Right kidney (tissue), 1 donor: ENCODE results near the gene SRPX.

Experiments used
- DNase-seq: peaks from one replicate; pipeline ENCODE4 v3.0.0-alpha.2; 2016

SRPX gene

DNA sequence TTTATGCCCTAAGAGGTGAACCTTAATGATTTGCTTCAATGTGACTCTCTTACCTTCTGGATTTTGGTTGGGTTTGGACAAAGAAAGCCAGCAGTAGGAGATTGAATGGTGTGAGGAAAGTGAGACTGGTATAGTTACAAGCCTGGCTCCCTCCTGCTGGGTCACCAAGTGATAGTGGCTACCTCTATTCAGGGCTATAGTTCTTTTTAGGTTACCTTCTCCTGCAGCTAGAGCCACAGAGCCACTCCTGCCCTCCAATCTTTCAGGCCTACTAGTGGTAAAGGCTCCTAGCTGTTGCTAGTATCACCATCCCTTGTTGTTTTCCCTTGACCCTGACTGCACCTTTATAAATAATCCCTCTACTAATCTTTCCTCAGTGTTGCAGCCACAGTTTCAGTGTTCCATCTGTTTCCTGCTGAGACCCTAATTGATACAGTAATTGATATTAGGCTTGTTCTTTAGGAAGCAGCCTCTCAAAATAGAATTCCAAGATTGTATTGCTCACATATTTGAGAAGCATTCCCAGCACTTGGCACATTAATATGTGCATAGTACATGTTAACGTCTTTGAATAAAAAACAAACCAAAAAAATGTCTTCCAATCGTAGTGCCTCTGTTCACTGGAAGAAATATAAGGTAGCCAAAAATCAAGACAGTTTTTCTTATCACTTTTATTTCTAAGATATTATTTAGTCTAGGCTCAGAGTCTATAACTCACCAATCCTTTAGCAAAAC, 82.3 kb downstream of the SRPX start:
- DNase-seq: no peak

DNA sequence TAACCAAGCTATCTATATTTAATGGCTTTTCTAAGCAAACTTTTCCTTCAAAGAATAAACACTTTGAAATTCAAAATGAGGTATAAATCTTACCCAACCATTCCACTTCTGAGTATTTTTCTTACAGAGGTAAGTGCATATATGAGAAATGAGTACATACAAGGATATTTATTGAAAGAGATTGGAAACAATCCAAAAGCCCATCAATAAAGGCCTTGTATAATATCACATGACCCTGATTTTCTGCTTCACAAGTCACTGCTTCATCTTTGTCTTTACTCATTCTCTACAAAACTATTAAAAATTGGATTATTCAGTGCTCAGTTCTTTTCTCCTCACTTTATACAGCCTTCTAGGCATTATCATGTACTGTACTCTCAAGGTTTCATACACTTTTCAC, 91.3 kb downstream of the SRPX start:
- no peak for DNase-seq

DNA sequence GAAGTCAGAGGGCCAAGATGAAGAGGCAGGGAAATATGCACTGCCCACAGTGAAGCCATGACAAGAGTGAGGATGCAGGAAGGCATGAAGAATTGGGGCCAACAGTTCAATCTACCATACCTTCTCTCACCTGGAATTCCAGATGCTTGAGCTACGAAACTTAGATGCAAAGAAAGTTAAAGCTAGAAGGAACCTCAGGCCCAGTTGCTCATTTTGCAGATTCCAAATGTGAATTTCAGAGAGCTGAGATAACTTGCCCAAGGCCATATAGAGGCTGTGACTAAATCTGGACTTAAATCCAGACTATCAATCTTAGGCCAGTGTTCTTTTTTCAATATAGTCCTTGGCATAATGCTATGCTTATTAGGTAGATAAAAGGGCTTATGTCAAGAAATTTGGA, 92.7 kb downstream of the SRPX start:
- no peak for DNase-seq

DNA sequence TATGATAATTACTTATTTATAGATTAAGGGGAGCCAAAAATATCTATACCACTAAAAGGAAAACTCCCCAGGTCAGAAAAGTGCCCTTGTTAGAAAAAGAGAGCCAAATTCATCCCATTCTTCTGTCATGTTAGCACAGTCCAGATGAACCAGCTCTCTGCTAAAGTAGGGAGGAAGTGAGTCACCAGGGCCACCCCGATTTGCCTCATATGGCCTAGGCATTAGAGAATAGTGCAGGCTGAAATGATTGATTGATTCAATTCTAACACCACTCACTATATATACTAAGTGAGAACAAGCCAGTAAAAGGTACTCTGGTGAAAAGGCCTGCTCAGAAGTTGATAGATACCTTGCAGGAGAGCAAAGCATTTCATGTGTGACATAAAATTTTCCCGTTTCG, 94.5 kb downstream of the SRPX start:
- no peak for DNase-seq

DNA sequence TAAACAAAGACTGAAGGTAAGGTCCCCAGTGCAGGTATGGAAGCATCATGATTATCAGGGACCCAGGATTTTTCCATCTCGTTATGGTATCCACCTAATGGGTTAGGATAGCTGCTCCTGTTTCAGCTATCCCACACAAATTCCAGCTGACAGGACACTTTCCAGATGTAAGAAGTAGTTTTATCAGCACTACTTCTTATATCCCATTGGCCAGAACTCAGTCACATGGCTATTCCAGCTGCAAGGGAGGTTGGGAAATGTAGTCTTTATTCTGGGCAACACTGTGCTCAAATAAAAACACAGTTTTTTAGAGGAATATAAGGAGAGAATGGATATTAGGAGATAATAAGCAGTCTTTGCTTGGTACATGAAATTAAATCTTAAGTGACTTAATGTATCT, 96.7 kb downstream of the SRPX start:
- DNase-seq: no peak

DNA sequence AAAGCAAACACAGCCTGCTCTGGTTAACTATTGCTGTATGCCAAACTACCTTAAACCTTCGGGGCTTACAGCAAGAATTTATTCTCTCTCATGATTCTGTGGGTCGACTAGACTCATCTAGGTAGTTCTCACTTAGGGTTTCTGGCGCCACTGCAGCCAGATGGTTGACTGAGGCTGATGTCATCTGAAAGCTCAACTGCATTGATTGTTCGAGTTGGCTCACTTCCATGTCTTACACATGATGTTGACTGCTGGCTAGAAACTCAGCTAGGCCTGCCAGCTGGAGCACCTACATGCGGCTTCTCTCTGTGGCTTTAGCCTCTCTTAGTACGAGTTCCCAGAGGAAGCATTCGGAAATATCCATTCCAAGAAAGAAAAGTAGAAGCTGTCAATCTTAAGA, 103.2 kb downstream of the SRPX start:
- no peak for DNase-seq

DNA sequence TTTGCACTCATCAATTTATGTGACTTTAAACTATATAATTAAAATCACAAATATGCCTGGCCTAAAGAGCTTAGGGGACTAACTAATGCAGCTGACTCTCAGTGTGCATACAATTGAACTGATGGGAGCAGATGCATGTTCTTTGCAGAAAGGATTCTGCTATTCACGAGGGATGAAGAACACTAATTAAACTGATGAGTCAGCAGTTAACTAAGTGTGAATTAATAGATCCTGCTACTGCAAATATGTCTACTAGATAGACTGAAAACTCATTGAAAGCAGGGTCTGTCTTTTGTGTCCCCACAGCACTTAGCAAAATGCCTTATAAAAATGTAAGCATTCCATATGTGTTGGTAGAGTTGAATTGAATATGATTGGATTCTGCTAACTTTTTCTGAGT, 104.0 kb downstream of the SRPX start:
- DNase-seq: no peak

DNA sequence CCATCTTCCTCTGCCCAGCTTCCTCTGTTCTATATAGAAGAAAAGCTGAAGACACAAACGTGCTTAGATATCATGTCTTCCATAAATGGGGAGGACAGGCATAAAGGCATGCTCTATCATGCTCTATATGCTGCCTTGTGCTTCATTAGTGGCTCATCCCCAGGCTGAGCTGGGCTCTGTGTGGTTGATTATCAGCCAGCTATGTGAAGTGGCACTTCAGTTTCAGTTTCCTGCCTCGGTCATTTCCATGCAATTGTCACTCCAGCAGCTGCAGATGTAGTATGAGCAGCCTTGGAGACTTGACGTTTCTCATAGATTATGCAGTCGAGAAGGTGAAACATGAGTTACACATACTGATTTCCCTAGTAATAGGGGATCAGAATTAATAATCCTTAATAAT, 108.1 kb downstream of the SRPX start:
- no peak for DNase-seq

DNA sequence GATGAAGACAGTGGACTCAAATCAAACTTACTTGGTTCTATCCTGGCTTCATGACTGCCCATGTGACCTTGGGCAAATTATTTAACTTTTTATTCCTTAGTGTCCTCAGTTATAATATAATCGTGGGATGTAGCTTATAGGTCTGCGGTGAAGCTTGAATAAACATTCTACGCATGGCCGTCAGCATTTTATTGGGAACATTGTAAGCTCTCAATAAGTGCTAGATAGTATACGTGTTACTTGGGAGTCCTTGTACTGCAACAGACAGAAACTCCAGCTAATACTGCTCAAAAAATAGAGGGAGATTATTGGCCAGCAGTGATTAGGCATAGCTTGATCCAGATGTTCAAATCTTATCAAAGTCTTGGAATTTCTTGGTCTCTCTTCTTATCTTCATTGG, 109.5 kb downstream of the SRPX start:
- DNase-seq: no peak

DNA sequence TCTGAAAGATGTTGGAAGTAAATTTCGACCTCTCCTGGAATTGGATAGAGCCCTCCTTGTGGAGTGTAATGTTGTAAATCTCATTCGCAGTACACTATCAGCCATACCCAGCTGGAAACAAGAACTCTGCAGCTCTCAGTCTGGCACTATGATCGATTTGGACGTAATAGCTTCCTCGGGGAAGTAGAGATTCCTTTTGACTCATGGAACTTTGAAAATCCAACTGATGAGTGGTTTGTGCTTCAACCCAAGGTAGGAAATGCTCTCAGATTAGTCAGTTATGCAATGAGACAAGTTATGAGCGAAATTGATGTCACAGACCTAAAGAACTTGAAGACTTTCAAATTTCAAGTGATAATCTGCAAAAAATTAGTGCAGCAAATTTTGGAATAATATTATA, 110.4 kb downstream of the SRPX start:
- DNase-seq: no peak

DNA sequence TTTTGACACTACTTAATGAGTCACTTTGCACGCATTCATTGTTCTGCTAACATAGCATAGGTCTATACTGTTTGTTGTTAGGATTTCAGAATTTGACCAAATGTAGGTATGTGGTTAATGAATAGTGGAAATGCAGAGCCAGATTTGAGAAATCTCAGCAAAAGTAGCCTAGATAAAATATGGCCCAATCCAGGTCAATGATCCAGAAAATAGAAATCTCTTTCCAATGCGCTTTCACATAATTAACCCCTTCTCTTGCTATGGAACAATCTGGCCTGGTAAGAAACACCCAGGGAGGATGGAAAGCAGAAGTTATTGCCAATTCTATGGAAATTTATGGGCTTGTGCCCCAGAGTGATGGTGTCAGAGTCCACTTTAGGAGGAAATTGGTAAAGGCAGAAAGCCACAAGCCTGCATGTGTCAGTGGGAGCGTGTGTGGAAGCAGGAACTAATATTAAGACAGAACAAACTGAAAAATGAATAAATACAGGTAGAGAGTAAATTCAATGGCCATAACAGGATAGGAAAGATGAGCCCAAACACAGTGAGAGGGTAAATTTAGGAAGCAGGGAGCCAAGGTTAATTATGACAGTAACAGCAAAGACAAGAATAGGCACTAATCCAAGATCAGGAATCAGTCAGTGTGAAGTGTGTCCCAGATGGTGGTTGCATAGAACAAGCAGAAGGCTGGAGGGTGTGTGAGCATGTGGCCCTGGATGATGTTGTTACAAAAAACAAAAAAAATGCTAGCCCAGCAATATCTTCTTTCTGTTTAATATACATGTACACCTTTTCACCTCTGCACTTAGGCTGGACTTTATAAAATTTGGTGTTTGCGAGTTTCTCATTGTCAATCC, 111.4 kb downstream of the SRPX start:
- no peak for DNase-seq

DNA sequence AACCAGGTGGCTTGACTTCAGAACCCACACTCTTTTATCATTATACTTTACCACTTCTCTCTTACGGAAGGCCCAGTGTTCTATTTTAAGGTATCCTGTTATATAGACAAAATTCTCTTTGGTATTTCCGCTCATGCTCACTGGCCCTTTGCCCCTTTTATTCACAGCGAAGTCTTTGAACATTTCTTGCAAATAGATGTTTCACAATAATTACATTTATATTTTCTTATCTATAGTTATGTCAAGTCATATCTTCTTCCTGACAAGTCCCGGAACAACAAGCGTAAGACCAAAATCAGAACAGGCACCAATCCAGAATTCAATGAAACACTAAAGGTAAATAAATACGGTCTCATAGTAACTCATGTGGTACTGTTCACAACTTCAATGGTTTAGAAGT, 112.3 kb downstream of the SRPX start:
- DNase-seq: no peak

DNA sequence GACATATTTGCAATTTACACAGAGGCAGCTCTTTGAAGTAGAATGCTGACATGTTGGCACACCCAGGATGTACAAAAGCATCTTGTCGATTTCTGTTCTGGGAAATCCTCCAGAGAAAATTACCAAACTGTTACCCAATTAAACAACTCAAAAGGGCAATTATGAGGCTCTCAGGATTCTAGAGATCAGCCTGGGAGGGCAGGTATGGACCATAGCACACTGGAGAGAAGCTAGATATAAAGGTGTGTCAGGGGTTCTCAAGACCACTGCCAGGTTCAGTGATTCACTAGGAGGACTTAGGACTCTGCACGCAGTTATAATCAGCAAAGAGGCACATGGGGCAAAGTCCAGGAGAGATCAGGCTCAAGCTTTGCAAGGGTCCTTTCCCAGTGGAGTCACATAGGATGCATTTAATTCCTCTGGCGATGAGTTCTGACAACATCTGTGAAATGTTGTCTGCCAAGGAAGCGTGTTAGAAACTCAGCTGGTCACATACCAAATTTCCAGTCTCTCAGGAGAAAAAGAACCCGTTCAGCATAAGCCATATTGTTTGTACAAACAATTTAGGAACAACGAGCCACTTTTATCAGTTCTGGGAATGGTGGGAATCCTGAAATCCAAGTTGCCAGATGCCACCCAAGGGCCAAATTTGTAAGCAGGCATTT, 113.5 kb downstream of the SRPX start:
- DNase-seq: no peak

DNA sequence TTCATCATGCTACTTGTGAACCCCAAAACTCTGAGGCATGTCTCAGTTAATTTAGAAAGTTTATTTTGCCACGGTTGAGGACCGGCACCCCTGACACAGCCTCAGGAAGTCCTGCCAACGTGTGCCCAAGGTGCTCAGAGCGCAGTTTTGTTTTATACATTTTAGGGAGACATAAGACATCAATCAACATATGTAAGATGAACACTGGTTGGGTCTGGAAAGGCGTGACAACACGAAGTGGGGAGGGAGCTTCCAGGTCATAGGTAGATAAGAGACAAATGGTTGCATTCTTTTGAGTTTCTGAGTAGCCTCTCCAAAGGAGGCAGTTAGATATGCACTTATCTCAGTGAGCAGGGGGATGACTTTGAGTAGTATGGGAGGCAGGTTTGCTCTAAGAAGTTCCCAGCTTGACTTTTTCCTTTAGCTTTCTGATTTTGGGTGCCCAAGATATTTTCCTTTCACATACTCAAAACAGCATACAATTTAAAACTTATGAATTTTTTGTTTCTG, 115.4 kb downstream of the SRPX start:
- no peak for DNase-seq

DNA sequence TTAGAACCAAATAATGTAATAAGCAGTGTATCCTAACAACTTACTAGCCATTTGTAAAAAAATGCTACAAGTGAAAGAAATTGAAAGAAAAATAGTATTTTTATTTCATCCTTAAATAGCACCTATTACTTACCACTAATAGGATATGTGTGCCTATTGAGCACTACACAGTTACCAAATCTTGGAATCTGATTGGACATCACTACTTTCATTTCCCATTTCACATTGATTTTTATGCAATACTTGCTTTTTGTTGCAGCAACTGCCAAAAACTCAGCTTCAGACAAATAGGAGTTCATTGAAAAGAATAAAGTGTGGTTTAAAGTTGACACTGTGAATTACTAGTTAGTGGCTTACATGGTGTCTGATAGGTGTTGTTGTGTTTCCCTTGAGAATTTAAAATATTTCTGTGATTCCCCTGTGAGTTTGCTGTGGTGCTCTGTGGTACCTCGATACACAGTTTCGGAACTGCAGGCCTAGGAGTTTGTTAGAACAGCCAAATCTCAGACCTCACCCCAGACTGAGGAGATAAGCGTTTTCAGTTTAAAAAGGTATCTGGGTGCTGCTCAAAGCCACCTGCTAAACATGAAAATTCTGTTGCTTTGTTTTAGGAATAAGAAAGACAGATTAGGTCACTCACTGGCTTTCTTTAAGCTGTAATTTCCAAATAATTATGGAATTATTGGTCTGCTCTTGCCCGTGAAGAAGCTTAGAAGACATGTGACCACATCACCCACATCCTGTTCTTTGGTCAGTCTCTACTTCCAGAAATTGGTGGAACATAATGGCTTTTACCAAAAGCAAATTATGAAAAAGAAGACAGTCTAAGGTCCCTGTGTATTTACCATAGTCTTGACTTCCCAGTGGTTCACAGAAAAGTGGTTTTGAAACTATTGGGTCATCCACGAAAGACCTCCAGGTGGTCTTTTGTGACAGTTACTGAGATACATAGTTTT, 116.5 kb downstream of the SRPX start:
- no peak for DNase-seq

DNA sequence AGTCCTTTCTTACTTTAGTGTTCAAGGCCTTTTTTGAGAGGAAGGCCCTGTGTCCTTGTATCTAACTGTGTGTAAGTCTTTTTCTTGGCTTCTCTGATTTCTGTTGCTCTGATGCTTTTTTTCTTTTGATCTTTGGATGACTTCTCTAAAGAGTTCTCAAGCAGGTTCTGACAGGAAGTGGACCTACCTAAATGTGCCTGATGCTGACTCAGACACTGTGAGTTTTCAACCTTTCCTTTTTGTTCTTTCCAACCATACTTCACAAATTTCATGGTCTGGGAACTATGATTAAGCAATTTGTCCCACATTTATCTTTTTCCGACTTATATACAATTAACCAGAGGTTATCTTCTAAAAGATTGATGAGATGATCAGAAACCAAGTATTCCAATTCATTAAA, 117.8 kb downstream of the SRPX start:
- DNase-seq: no peak

DNA sequence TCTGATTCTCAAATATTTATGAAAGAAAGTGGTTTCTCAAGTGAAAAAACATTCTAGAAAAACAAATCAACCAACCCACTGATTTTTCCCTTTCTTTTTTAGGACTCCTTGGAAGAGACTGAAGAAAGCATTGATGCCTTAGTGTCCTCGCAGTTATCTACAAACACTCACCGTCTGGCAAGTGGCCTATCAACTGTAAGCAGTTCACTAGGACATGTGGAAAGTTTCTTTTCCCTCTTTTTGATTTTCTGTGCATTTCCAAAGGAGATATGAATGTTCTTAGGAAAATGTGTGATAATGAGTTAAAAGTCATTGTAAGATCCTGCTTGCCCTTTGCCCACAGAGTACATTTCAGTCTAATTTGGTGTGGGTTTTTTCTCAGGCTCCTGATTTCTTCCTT, 118.4 kb downstream of the SRPX start:
- DNase-seq: no peak

DNA sequence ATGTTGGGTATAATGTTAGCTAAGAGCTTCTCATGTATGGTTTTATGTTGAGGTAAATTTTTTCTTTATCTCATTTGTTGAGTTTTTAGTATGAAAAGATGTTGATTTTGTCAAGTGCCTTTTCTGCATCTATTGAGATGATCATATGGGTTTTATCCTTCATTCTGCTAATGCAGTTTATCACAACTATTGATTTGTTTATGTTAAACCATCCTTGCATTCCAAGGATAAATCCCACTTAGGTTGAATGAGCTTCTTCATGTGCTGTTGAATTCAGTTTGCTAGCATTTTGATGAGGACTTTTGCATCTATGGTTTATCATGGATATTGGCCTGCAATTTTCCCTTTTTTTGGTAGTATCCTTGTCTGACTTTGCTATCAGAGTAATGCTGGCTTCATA, 121.0 kb downstream of the SRPX start:
- DNase-seq: no peak
